WTC11 (cell line): Measurements from ENCODE around the gene WEE1. TPM values are rescaled to one million over a fixed set of nuclear protein-coding genes. Genes with fewer than 3 reads are reported as not detected.

Source experiments
- ATAC-seq: fragments of 200-7000 bp; cut with Tn5 transposase; 2 replicates; pipeline ENCODE4 v1.10.0; 2021; ENCODE audit warnings: mild to moderate bottlenecking, moderate library complexity
- CTCF ChIA-PET: fragments of 300-600 bp; sonication (Branson Sonifier 250); formaldehyde crosslinking; loops from one replicate; lab custom pipeline; 2021; ENCODE audit warnings: antibody characterized with exemption; lab: Charles Lee
- POLR2A ChIA-PET: fragments of 350-600 bp; sonication (Branson Sonifier 250); formaldehyde crosslinking; loops from one replicate; lab custom pipeline; 2021; ENCODE audit warnings: antibody characterized with exemption; lab: Charles Lee
- DNase-seq: peaks from one replicate; pipeline ENCODE4 v3.0.0; 2021; ENCODE audit warnings: low spot score
- H3K27ac Mint-ChIP-seq: 2 replicates; pipeline ENCODE4 v1.8.0; 2021; ENCODE audit warnings: mixed read lengths
- H3K27me3 Mint-ChIP-seq: 2 replicates; pipeline ENCODE4 v1.8.0; 2021; ENCODE audit warnings: low read depth, mild to moderate bottlenecking, moderate library complexity, mixed read lengths
- H3K36me3 Mint-ChIP-seq: 2 replicates; pipeline ENCODE4 v1.8.0; 2021; ENCODE audit warnings: mixed read lengths
- H3K4me1 Mint-ChIP-seq: 2 replicates; pipeline ENCODE4 v1.8.0; 2022; ENCODE audit warnings: mixed read lengths
- H3K4me3 Mint-ChIP-seq: 2 replicates; pipeline ENCODE4 v1.8.0; 2021; ENCODE audit warnings: mild to moderate bottlenecking, moderate library complexity, mixed read lengths
- H3K9me3 Mint-ChIP-seq: 2 replicates; pipeline ENCODE4 v1.8.0; 2021; ENCODE audit warnings: mixed read lengths
- ATF1 ChIP-seq: sonication (generic); formaldehyde crosslinking; IDR thresholded peaks from 2 replicates; pipeline ENCODE4 v1.8.1; 2023; ENCODE audit warnings: mild to moderate bottlenecking, moderate library complexity, missing genetic modification reagents
- E2F5 ChIP-seq: sonication (generic); formaldehyde crosslinking; IDR thresholded peaks from 2 replicates; pipeline ENCODE4 v1.8.1; 2022; ENCODE audit warnings: mild to moderate bottlenecking, moderate library complexity, missing genetic modification reagents
- GRHL2 ChIP-seq: fragments of 250-450 bp; sonication (Bioruptor Pico); IDR thresholded peaks from 2 replicates; pipeline ENCODE4 v1.8.0; 2022; ENCODE audit warnings: mild to moderate bottlenecking, moderate library complexity; ENCODE audit not compliant: insufficient replicate concordance, severe bottlenecking
- IRF2 ChIP-seq: sonication (generic); formaldehyde crosslinking; IDR thresholded peaks from 2 replicates; pipeline ENCODE4 v1.8.0; 2022; ENCODE audit warnings: low read depth, missing genetic modification reagents, borderline replicate concordance
- MYBL2 ChIP-seq: sonication (generic); formaldehyde crosslinking; IDR thresholded peaks from 2 replicates; pipeline ENCODE4 v1.8.1; 2023; ENCODE audit warnings: mild to moderate bottlenecking, moderate library complexity, missing genetic modification reagents
- NR2C2 ChIP-seq: sonication (generic); formaldehyde crosslinking; IDR thresholded peaks from 2 replicates; pipeline ENCODE4 v1.8.0; 2022; ENCODE audit warnings: mild to moderate bottlenecking, missing genetic modification reagents
- PRRX2 ChIP-seq: fragments of 250-450 bp; sonication (Bioruptor Pico); IDR thresholded peaks from 2 replicates; pipeline ENCODE4 v1.8.0; 2021; ENCODE audit warnings: mild to moderate bottlenecking
- RORB ChIP-seq: fragments of 250-450 bp; sonication (Bioruptor Pico); IDR thresholded peaks from 2 replicates; pipeline ENCODE4 v1.9.0; 2021; ENCODE audit warnings: mild to moderate bottlenecking
- SMAD4 ChIP-seq: sonication (generic); formaldehyde crosslinking; IDR thresholded peaks from 2 replicates; pipeline ENCODE4 v1.8.0; 2022; ENCODE audit warnings: mild to moderate bottlenecking, missing genetic modification reagents
- TEAD1 ChIP-seq: sonication (generic); formaldehyde crosslinking; IDR thresholded peaks from 2 replicates; pipeline ENCODE4 v1.8.0; 2022; ENCODE audit warnings: mild to moderate bottlenecking, missing genetic modification reagents
- ZNF416 ChIP-seq: fragments of 250-450 bp; sonication (Bioruptor Pico); IDR thresholded peaks from 2 replicates; pipeline ENCODE4 v1.9.0; 2021; ENCODE audit warnings: mild to moderate bottlenecking, inconsistent platforms
- ZSCAN18 ChIP-seq: fragments of 250-450 bp; sonication (Bioruptor Pico); IDR thresholded peaks from 2 replicates; pipeline ENCODE4 v2.1.2; 2022; ENCODE audit warnings: mild to moderate bottlenecking, moderate library complexity
- total RNA-seq: library from RNA; stranded (reverse); gene quantifications from 3 replicates; pipeline ENCODE4 v1.2.3, GENCODE V29; 2021
- TF ChIP-seq, protein P1 (sequence below): fragments of 200-600 bp; IDR thresholded peaks from 2 replicates; pipeline ENCODE4 v1.8.0; 2022; ENCODE audit warnings: antibody characterized with exemption
- TF ChIP-seq, protein P2 (sequence below): sonication (generic); formaldehyde crosslinking; IDR thresholded peaks from 2 replicates; pipeline ENCODE4 v1.8.1; 2022; ENCODE audit warnings: mild to moderate bottlenecking, missing genetic modification reagents, moderate library complexity, borderline replicate concordance
- TF ChIP-seq, protein P3 (sequence below): sonication (generic); formaldehyde crosslinking; IDR thresholded peaks from 2 replicates; pipeline ENCODE4 v1.8.0; 2022; ENCODE audit warnings: mild to moderate bottlenecking, missing genetic modification reagents
- TF ChIP-seq, protein P4 (sequence below): sonication (generic); formaldehyde crosslinking; IDR thresholded peaks from 2 replicates; pipeline ENCODE4 v1.8.1; 2022; ENCODE audit warnings: low read depth, mild to moderate bottlenecking, moderate library complexity, missing genetic modification reagents, borderline replicate concordance

Gene WEE1
- total RNA-seq, 1 experiment from 2014 or later, result 109 TPM

DNA sequence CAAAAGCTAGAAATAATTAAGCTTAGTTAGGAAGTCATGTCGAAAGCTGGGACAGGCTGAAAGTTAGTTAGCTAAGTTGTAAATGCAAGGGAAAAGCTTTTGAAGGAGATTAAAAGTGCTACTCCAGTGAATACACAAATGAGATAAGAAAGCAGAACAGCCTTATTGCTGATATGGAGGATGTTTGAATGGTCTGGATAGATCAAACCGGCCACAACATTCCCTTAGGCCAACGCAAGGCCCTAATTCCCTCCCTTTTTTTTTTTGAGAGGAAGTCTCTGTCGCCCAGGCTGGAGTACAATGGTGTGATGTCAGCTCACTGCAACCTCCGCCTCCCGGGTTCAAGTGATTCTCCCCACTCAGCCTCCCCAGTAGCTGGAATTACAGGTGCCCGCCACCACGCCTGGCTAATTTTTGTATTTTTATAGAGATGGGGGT is 23.3 kb upstream of the WEE1 start:
- Mint-ChIP-seq H3K36me3 (peaks cover 11% of the 10 kb centered on the region), H3K27ac (no peak overlapping the region), H3K4me3 (no peak overlapping the region), H3K27me3 (no peaks in the 10 kb centered on the region; the same call in 1 of the 2 replicates), H3K4me1 (peaks cover 3% of the 10 kb centered on the region; the same call in 1 of the 2 replicates), H3K9me3 (peaks cover 14% of the 10 kb centered on the region)
- TF ChIP-seq, protein P1, sequence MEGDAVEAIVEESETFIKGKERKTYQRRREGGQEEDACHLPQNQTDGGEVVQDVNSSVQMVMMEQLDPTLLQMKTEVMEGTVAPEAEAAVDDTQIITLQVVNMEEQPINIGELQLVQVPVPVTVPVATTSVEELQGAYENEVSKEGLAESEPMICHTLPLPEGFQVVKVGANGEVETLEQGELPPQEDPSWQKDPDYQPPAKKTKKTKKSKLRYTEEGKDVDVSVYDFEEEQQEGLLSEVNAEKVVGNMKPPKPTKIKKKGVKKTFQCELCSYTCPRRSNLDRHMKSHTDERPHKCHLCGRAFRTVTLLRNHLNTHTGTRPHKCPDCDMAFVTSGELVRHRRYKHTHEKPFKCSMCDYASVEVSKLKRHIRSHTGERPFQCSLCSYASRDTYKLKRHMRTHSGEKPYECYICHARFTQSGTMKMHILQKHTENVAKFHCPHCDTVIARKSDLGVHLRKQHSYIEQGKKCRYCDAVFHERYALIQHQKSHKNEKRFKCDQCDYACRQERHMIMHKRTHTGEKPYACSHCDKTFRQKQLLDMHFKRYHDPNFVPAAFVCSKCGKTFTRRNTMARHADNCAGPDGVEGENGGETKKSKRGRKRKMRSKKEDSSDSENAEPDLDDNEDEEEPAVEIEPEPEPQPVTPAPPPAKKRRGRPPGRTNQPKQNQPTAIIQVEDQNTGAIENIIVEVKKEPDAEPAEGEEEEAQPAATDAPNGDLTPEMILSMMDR, result no peak
- TF ChIP-seq IRF2 (CRISPR knock-in tag) (no peak), ZNF416 (CRISPR knock-in tag) (no peak), SMAD4 (CRISPR knock-in tag) (no peak), ATF1 (CRISPR knock-in tag) (no peak), RORB (CRISPR knock-in tag) (no peak), GRHL2 (CRISPR knock-in tag) (no peak)
- TF ChIP-seq, protein P2, sequence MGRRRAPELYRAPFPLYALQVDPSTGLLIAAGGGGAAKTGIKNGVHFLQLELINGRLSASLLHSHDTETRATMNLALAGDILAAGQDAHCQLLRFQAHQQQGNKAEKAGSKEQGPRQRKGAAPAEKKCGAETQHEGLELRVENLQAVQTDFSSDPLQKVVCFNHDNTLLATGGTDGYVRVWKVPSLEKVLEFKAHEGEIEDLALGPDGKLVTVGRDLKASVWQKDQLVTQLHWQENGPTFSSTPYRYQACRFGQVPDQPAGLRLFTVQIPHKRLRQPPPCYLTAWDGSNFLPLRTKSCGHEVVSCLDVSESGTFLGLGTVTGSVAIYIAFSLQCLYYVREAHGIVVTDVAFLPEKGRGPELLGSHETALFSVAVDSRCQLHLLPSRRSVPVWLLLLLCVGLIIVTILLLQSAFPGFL (CRISPR knock-in tag), result no peak
- DNase-seq (no peak), ATAC-seq (no peak)
- CTCF ChIA-PET, result interaction anchor here (5.3 kb wide), 1 partner anchor 15 kb away, joined by 34 read pairs; no protein-coding TSS in a partner anchor
- POLR2A ChIA-PET, result no interaction called here

DNA sequence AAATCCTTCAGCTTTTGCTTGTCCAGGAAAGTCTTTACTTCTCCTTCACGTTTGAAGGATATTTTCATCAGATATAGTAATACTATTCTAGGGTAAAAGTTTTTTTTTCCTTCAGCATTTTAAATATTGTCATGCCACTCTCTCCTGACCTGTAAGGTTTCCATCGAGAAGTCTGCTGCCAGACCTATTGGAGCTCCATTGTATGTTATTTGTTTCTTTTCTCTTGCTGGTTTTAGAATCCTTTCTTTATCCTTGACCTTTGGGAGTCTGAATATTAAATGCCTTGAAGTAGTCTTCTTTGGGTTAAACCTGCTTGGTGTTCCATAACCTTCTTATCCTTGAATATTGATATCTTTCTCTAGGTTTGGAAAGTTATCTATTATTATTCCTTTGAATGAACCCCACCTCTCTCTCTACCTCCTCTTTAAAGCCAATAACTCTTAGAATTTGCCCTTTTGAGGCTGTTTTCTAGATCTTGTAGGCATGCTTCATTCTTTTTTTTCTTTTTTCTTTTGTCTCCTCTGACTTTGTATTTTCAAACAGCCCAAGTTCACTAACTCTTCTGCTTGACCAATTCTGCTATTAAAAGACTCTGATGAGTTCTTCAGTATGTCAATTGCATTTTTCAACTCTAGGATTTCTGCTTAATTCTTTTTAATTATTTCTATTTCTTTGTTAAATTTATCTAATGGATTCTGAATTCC is 12.0 kb upstream of the WEE1 start:
- H3K27ac Mint-ChIP-seq, result no peak overlapping the region
- no peak overlapping the region for H3K4me3 Mint-ChIP-seq
- CTCF ChIA-PET, result interaction anchor here (1.3 to 1.9 kb wide), 3 partner anchors 27 to 55 kb away, joined by 4 to 9 read pairs (median 4); no protein-coding TSS in a partner anchor
- TF ChIP-seq, protein P3, sequence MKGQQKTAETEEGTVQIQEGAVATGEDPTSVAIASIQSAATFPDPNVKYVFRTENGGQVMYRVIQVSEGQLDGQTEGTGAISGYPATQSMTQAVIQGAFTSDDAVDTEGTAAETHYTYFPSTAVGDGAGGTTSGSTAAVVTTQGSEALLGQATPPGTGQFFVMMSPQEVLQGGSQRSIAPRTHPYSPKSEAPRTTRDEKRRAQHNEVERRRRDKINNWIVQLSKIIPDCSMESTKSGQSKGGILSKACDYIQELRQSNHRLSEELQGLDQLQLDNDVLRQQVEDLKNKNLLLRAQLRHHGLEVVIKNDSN (CRISPR knock-in tag), result no peak
- TF ChIP-seq, protein P4, sequence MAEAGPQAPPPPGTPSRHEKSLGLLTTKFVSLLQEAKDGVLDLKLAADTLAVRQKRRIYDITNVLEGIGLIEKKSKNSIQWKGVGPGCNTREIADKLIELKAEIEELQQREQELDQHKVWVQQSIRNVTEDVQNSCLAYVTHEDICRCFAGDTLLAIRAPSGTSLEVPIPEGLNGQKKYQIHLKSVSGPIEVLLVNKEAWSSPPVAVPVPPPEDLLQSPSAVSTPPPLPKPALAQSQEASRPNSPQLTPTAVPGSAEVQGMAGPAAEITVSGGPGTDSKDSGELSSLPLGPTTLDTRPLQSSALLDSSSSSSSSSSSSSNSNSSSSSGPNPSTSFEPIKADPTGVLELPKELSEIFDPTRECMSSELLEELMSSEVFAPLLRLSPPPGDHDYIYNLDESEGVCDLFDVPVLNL (CRISPR knock-in tag), result no peak
- no peak for TF ChIP-seq NR2C2
- no peak for TF ChIP-seq PRRX2 (CRISPR knock-in tag)
- no peak for TF ChIP-seq ZSCAN18 (CRISPR knock-in tag)
- TF ChIP-seq MYBL2, result no peak
- TF ChIP-seq E2F5 (CRISPR knock-in tag), result no peak
- no peak for TF ChIP-seq GRHL2 (CRISPR knock-in tag)
- TF ChIP-seq TEAD1 (CRISPR knock-in tag), result no peak
- TF ChIP-seq, all 79 proteins: peak for 0
- Mint-ChIP-seq H3K4me1 (peaks cover 15% of the 10 kb centered on the region), H3K27me3 (no peaks in the 10 kb centered on the region), H3K9me3 (peaks cover 27% of the 10 kb centered on the region), H3K36me3 (peaks cover 21% of the 10 kb centered on the region)
- POLR2A ChIA-PET, result interaction anchor here (1.7 kb wide), 1 partner anchor 12 kb away, joined by 8 read pairs; the partner anchor contains the start of gene WEE1
- DNase-seq (no peak), ATAC-seq (no peak)
